NCI-H1694 treated with DMSO at 0.1 percent for 48 hours (cell line): Measurements from ENCODE around the gene PPARA.

Experiments
- DNase-seq: peaks from one replicate; lab custom pipeline; 2025; lab: John Stamatoyannopoulos, UW

The PPARA gene

GRCh38 chr22:46212195-46212594 is 61.9 kb downstream of the PPARA start:
- no peak for DNase-seq

- no peak for DNase-seq
Observed at GRCh38 chr22:46213052-46213451, 62.7 kb downstream of the PPARA start.

GRCh38 chr22:46214149-46214548 is 63.8 kb downstream of the PPARA start:
- DNase-seq = no peak

GRCh38 chr22:46214616-46215015 is 64.3 kb downstream of the PPARA start:
- no peak for DNase-seq

GRCh38 chr22:46219636-46220035 is 69.3 kb downstream of the PPARA start:
- DNase-seq = no peak

- DNase-seq = no peak
Observed at GRCh38 chr22:46220921-46221320, 70.6 kb downstream of the PPARA start.

- no peak for DNase-seq
Observed at GRCh38 chr22:46224044-46224897, 73.9 kb downstream of the PPARA start.

GRCh38 chr22:46224898-46225290 is 74.6 kb downstream of the PPARA start:
- no peak for DNase-seq

- DNase-seq = no peak
Observed at GRCh38 chr22:46225631-46226030, 75.3 kb downstream of the PPARA start.

- no peak for DNase-seq
Observed at GRCh38 chr22:46226577-46226976, 76.3 kb downstream of the PPARA start.

- no peak for DNase-seq
Observed at GRCh38 chr22:46229701-46230100, 79.4 kb downstream of the PPARA start.

GRCh38 chr22:46230262-46230901 is 80.1 kb downstream of the PPARA start:
- no peak for DNase-seq

- peak; percentile 56 for DNase-seq
Observed at GRCh38 chr22:46233231-46233630, 82.9 kb downstream of the PPARA start.

- no peak for DNase-seq
Observed at GRCh38 chr22:46234969-46235368, 84.6 kb downstream of the PPARA start.

GRCh38 chr22:46237453-46238124 is 87.3 kb downstream of the PPARA start:
- no peak for DNase-seq

GRCh38 chr22:46238541-46238940 is 88.2 kb downstream of the PPARA start:
- DNase-seq = no peak

GRCh38 chr22:46239261-46240048 is 89.1 kb downstream of the PPARA start:
- no peak for DNase-seq

GRCh38 chr22:46240073-46240472 is 89.7 kb downstream of the PPARA start:
- no peak for DNase-seq

GRCh38 chr22:46240506-46240905 is 90.2 kb downstream of the PPARA start:
- no peak for DNase-seq

- DNase-seq = no peak
Observed at GRCh38 chr22:46240907-46241306, 90.6 kb downstream of the PPARA start.

- DNase-seq = no peak
Observed at GRCh38 chr22:46241396-46242007, 91.2 kb downstream of the PPARA start.

- no peak for DNase-seq
Observed at GRCh38 chr22:46242076-46242475, 91.8 kb downstream of the PPARA start.
